HCEC 1CT (cell line): Measurements from ENCODE around the gene POU6F1.

ENCODE experiments used
- DNase-seq: peaks from one replicate; pipeline ENCODE4 v3.0.0-alpha.2; 2017

Gene POU6F1

GRCh38 chr12:51156245-51156765 is 61.6 kb downstream of the POU6F1 start:
- no peak for DNase-seq

- DNase-seq = no peak
Observed at GRCh38 chr12:51152953-51153352, 64.9 kb downstream of the POU6F1 start.

GRCh38 chr12:51150777-51151176 is 67.1 kb downstream of the POU6F1 start:
- no peak for DNase-seq

- DNase-seq = no peak
Observed at GRCh38 chr12:51147309-51147708, 70.6 kb downstream of the POU6F1 start.

GRCh38 chr12:51139292-51139844 is 78.5 kb downstream of the POU6F1 start:
- no peak for DNase-seq
